ENCODE results near the gene ATP1A3.

Gene ATP1A3

DNA sequence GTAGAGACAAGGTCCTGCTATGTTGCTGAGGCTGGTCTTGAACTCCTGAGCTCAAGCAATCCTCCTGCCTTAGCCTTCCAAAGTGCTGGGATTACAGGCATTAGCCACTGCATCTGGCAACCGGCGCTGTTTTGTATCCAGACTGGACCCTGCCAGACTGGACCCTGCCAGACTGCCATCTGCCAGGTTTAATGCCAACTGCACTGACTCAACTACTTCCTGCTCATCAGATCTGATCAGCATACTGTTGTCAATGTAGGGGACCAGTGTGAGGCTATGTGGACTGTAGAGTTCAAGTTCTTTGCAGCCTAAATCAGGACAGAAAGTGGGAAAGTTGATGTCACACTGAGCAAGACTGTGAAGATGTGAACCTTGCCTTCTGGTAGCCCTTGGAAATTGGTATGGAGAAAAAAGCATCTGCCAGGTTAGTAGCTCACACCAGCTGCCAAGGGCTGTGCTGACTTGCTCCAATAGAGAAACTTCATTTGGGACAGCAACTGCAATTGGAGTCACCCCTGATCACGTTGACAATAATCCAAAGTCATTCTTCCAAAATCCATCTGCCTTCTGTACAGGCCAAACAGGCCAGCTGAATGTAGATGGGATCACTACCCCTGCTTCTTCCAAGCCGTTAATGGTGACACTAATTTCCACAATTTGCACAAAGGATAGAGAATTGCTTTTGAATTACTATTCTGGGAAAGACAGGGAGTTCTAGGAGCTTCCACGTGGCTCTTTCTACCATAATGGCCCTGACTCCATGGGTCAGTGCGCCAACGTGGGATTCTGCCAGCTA is 36.8 kb upstream of the ATP1A3 start:
- ATAC-seq (ENCODE audit: low read depth): no peak
- H3K27ac ChIP-seq (ENCODE audit: poor library complexity, severe bottlenecking): no peak overlapping the region
- no peaks in the 10 kb centered on the region for H3K36me3 ChIP-seq (ENCODE audit: low read depth)
- no peak for DNase-seq (ENCODE audit: low spot score)
- TF ChIP-seq, protein P1, sequence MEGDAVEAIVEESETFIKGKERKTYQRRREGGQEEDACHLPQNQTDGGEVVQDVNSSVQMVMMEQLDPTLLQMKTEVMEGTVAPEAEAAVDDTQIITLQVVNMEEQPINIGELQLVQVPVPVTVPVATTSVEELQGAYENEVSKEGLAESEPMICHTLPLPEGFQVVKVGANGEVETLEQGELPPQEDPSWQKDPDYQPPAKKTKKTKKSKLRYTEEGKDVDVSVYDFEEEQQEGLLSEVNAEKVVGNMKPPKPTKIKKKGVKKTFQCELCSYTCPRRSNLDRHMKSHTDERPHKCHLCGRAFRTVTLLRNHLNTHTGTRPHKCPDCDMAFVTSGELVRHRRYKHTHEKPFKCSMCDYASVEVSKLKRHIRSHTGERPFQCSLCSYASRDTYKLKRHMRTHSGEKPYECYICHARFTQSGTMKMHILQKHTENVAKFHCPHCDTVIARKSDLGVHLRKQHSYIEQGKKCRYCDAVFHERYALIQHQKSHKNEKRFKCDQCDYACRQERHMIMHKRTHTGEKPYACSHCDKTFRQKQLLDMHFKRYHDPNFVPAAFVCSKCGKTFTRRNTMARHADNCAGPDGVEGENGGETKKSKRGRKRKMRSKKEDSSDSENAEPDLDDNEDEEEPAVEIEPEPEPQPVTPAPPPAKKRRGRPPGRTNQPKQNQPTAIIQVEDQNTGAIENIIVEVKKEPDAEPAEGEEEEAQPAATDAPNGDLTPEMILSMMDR (IDR thresholded peaks at IDR 0.05; ENCODE audit: poor library complexity, severe bottlenecking): no peak
- no peaks in the 10 kb centered on the region for H3K27me3 ChIP-seq (ENCODE audit: insufficient read depth, poor library complexity, severe bottlenecking)
- no peak overlapping the region for H3K4me3 ChIP-seq (ENCODE audit: severe bottlenecking)
- H3K9me3 ChIP-seq (ENCODE audit: severe bottlenecking): no peaks in the 10 kb centered on the region
- no peaks in the 10 kb centered on the region for H3K4me1 ChIP-seq (ENCODE audit: insufficient read depth, poor library complexity, severe bottlenecking)

DNA sequence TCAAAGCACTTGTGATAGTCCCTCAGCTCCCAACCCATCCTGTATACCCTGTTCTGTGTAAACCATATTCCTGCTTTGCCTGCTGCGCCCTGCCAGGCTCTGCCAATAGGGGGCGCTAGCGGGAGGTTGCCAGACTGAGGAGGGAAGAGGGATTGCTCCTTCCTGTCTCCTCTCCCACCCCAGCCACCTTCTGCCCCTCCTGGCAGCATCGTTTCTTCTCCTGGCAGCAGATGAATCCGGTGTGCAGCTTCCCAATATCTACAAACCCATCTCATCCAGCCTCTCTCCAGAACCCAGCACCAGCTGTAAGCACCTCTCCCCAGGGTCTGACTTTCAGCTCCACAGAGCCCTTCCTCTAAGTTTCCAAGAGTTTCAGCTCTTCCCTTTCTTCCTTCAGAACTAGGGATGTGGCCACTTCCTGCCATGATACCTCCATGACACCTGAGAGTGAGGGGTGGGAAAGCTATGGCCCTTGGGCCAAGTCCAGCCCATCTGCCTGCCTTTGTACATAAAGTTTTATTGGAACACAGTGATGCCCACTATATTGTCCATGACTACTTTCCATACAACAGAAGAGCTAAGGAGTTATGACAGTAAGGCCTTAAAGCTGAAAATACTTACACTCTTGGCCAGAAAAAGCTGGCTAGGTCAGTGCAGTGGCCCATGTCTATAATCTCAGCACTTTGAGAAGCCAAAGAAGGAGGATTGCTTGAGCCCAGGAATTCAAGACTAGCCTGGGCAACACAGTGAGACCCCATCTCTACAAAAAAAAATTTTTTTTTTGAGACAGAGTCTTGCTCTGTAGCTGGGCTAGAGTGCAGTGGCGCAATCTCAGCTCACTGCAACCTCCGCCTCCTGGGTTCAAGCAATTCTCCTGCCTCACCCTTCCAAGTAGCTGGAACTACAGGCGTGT is 34.5 kb upstream of the ATP1A3 start:
- ATAC-seq (ENCODE audit: low read depth) (no peak), DNase-seq (ENCODE audit: low spot score) (no peak)
- Histone ChIP-seq H3K4me3 (ENCODE audit: severe bottlenecking) (no peak overlapping the region), H3K27me3 (ENCODE audit: insufficient read depth, poor library complexity, severe bottlenecking) (no peaks in the 10 kb centered on the region), H3K4me1 (ENCODE audit: insufficient read depth, poor library complexity, severe bottlenecking) (no peaks in the 10 kb centered on the region), H3K36me3 (ENCODE audit: low read depth) (no peaks in the 10 kb centered on the region), H3K9me3 (ENCODE audit: severe bottlenecking) (no peaks in the 10 kb centered on the region), H3K27ac (ENCODE audit: poor library complexity, severe bottlenecking) (no peak overlapping the region)
- TF ChIP-seq, protein P1 (IDR thresholded peaks at IDR 0.05; ENCODE audit: poor library complexity, severe bottlenecking): peak; percentile 33

DNA sequence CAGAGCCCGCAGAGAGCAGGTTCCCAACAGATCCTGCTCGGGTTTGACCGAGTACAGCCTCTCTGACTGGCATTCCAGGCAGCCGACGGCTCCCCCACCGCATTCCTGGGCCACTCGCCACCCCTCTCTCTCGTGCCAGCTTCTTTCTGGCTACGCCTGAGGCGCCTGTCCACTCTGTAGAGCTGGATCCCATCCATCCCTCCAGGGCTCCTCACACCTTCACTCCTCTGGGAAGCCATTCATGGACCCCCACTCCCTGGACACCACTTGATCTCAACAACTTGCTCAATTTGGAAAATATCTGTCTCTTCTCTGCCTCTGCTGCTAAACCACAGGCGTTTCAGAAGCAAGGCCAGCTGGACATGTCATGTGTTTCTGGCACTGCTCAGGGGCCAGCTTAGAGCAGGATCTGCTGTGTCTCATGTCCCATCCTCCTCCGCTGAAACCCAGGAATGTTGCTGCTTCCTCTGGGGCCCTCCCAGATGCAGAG is 30.6 kb upstream of the ATP1A3 start:
- H3K27ac ChIP-seq (ENCODE audit: poor library complexity, severe bottlenecking): no peak overlapping the region
- DNase-seq (ENCODE audit: low spot score): no peak
- TF ChIP-seq, protein P1 (IDR thresholded peaks at IDR 0.05; ENCODE audit: poor library complexity, severe bottlenecking): no peak
- no peaks in the 10 kb centered on the region for H3K4me1 ChIP-seq (ENCODE audit: insufficient read depth, poor library complexity, severe bottlenecking)
- H3K27me3 ChIP-seq (ENCODE audit: insufficient read depth, poor library complexity, severe bottlenecking): no peaks in the 10 kb centered on the region
- H3K4me3 ChIP-seq (ENCODE audit: severe bottlenecking): no peak overlapping the region
- ATAC-seq (ENCODE audit: low read depth): no peak
- no peaks in the 10 kb centered on the region for H3K36me3 ChIP-seq (ENCODE audit: low read depth)
- H3K9me3 ChIP-seq (ENCODE audit: severe bottlenecking): no peaks in the 10 kb centered on the region

DNA sequence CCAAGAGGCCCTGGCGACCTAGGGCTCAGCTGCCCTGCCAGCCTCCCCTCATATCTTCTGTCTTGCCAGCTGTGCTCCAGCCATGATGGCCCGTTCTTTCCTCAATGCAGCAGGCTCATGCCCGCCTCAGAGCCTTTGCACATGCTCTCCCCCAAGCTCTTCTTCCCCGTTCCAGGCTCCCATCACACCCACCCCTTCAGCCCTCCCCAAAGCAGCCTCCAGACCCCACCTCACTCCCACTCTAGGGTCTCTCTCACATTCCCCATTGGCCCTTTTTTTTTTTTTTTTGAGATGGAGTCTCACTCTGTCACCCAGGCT is 29.9 kb upstream of the ATP1A3 start:
- Histone ChIP-seq H3K27ac (ENCODE audit: poor library complexity, severe bottlenecking) (no peak overlapping the region), H3K27me3 (ENCODE audit: insufficient read depth, poor library complexity, severe bottlenecking) (no peaks in the 10 kb centered on the region), H3K36me3 (ENCODE audit: low read depth) (no peaks in the 10 kb centered on the region), H3K4me1 (ENCODE audit: insufficient read depth, poor library complexity, severe bottlenecking) (no peaks in the 10 kb centered on the region), H3K4me3 (ENCODE audit: severe bottlenecking) (no peak overlapping the region), H3K9me3 (ENCODE audit: severe bottlenecking) (no peaks in the 10 kb centered on the region)
- TF ChIP-seq, protein P1 (IDR thresholded peaks at IDR 0.05; ENCODE audit: poor library complexity, severe bottlenecking): no peak
- ATAC-seq (ENCODE audit: low read depth) (no peak), DNase-seq (ENCODE audit: low spot score) (no peak)
